Ramos (cell line): ENCODE results near the gene DOHH.

Experiments
- in situ Hi-C: fragments of 300-500 bp; cut with MboI; formaldehyde crosslinking; loops from one replicate; pipeline ENCODE4 v1.14.3; 2022; ENCODE audit warnings: low sequenced_read_pairs; ENCODE audit not compliant: unreplicated experiment

Gene DOHH

DNA sequence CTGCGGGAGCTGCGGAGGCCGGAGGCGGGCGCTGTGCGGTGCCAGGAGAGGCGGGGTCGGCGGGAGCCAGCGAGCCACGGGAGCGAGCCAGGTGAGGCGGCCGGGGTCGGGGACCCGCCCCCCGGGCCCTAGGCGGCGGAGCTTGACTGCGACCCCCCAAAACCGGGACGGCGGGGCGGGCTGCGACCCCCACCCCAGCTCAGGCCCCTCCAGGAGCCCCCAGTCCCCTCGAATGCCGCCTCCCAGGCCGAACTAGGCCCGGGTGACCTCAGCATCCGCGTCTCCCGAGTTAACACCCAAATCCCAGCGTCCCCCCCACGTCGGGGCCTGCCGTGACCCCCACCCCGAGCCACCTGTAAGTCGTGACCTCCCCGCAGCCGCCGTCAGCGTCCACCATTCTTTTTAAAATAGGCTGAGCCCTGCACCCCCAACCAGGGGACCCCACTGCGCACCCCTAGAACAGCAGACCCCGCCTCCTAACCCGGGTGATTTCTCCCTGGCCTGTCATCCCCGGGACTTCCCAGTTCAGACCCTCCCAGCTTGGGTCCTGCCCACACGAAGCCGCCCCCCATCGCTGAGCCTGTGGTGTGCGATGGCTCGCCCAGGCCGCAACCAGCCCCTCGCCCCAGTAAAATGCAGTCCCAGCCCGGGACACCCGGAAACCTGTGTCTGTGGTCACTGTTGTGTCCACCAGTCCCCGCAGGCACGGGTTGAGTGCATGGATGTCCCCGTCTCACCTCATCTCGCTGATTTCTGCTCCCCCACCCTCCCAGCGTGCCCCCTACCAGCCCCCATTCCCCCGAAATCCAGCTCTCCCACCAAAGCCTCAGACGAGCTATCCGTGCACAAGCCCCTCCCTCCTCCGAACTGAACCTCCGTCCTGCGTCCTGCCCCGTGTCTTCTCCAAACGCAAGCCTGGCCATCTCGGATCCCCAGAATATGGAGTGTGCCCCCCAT is 6.2 kb upstream of the DOHH start:
- in situ Hi-C loops = no loop called here

DNA sequence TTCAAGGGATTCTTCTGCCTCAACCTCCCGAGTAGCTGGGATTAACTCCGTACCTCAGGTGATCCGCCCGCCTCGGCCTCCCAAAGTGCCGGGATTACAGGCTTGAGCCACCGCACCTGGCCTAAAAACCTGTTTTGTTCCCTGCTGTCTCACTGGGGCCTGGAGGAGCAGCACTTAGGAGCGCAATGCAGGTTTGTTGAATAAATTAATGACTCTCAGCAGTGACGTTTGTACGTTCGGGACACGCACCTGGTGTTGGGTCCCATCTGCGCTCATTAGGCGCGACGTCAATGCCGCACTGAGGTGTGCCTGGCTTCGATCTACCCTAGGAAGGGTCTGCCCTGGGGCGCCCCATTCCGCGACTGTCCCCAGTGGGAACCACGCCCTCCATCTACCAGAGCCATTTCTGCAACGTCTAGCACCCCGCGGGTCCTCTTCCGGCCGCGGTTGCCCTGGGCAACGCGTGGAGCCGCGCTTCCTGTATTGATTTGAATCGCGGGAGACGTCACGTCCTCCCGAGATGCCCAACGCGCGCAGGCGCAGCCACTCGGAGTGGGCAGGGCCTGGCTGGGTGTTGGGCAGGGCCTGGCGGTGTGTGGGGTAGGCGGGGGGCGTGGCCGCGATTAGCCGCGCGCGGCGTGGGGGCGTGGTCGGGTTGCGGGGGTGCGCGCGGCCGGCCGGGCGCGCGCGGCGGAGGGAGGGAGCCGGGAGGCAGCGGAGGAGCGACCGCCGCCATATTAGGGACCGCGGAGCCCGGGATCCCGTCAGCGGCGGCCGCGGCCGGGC is 5.3 kb upstream of the DOHH start, which contains the start of gene FZR1:
Gene FZR1, plus strand, starts transcription at position 714 of the 786 bp plus-strand sequence. CDS start 16,679 bp downstream, outside the sequence.
- in situ Hi-C loops = no loop called here

DNA sequence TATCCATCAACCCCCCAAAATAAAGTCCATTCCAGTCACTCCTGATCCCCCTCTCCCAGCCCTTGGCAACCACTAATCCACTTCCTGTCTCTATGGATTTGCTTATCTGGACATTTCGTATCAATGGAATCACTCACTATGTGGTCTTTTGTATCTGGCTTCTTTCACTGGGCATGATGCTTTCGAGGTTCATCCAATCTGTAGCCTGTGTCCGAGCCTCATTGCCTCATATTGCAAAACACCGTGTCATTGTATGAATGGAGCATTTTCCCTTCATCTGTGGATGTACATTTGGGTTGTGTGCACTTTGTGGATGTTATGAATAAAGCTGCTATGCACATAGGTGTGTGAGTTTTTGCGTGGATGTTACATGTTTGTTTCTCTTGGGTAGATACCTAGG is 4.3 kb upstream of the DOHH start:
- in situ Hi-C loops = no loop called here

DNA sequence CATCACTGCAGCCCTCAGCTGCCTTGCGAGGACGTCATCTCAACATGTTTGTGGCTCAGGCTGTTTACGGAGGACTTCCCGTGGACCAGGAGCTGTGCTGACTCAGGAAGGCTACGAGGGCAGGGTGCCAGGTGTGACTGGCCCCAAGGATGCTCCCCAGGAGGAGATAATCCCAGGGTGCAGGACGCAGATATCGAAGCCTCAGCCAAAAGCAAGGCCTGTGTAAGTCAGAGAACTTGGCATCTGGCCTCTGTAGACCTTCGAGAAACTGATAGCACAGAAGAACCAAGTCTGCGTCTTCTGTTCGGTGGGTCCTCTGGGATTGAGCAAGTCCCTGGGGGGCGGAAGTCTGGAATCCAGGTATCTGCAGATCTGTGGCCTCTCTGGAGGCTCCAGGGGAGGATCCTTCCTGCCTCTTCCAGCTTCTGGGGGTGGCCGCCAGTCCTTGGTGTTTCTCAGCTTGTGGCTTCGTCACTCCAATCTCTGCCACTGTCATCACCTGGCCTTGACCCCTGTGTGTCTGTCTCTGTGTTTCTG is 2.6 kb upstream of the DOHH start:
- in situ Hi-C loops = no loop called here

DNA sequence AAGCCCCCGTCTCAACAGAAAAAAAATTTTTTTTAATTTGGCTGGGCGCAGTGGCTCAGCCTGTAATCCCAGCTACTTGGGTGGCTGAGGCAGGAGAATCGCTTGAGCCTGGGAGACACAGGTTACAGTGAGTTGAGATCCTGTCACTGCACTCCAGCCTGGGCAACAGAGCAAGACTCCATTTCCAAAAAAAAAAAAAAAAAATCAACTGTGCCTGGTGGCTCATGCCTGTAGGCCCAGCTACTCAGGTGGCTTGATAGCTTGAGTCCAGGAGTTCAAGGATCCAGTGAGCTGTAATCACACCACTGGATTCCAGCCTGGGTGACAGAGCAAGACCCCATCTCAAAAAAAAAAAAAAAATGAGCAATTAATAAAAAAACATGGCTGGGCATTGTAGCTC is 1.3 kb upstream of the DOHH start:
- in situ Hi-C loops = no loop called here

DNA sequence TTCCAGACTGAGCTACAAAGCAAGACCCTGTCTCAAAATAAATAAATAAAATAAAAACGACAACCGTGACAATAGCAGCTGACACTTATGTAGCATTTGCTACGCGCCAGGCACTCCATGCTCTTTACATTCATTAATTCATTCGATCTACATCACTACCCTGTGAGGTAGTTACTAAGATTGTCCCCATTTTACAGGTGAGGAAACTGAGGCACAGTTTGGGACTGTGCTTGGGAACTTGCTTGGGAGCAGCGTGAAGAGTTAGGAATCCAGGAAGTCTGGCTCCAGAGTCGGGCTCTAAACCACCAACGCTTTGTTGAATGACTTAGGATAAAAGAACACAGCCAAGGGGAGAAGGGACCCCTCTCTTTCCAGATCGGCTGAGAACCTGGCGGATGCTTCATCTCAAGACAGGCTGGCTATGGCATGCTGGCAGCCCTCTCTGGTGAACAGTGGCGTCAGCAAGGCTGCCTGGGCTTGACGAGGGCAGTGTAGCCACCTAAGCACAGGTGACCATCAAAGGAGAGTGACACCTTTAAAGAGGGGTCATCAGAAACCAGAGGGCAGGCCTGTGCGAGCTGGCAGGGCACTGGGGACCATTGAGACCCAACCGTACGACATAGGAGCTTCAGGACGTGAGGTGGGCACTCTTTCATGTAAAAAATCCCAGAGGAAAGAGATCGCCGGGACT is 591 bp downstream of the DOHH start:
- in situ Hi-C loops = no loop called here

DNA sequence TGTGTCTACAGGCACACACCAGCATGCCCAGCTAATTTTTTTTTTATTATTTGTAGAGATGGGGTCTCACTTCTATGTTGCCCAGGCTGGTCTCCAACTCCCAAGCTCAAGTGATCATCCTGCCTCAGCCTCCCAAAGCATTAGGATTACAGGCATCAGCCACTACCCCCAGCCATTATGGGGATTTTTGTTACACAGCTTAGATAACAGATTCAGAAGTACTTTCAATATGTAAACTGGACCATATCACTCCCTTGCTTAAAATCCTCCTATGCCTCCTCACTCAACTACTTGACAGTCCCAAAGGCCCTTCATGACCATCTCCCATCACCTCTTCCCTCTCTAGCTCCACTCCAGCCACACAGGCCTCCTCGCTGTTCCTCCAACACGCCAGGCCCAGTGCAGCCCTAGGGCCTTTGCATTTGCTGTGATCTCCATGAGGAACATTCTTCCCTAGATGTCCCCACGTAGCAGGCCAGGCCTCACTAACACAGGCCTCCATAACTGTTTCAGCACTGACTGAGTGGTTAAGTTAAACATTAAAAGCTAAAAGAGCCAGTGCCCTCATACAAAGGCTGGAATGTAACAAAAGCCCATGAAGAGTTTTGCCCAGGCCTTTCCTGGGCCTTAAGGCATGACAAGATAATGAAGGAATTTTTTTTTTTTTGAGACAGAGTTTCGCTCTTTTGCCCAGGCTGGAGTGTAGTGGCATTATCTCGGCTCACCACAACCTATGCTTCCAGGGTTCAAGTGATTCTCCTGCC is 2.5 kb downstream of the DOHH start:
- in situ Hi-C loops = no loop called here

DNA sequence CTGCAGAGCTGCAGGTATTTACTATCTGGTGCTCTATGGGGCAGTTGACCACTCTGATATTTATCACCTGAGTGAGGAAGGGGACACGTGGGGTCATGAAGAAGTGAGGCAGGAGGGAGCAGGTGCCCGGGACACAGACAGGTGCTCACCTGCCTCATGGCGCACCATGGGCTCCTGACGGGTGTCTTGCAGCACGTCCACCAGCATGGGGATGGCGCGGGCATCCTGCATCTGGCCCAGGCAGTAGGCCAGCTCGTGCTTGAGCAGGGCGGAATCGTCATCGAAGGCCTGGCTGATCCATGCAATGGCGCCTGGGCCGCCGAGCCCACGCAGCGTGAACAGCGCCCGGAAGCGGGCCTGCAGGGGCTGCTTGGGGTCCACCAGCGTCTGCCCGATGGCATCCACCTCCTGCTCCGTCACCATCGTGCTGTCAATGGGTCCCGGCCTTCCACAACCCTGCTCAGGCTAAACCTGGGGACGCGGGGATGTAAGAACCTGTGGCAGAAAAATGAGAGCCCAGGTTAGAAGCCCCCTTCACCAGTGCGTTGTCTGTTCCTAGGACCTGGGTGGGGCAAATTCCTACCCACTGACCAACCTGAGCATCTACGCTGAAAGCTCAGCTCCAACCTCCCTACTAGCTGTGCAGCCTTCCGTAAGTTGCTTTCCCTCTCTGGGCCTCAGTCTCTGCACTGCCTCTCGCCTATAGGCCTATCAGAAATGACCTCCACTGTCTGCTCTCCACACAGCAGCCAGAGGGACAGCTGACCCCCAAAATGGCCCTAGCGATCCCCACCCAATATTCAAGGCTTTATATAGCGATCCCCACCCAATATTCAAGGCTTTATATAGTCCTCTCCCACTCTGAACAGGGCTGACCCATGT is 3.8 kb downstream of the DOHH start:
- in situ Hi-C loops = no loop called here

DNA sequence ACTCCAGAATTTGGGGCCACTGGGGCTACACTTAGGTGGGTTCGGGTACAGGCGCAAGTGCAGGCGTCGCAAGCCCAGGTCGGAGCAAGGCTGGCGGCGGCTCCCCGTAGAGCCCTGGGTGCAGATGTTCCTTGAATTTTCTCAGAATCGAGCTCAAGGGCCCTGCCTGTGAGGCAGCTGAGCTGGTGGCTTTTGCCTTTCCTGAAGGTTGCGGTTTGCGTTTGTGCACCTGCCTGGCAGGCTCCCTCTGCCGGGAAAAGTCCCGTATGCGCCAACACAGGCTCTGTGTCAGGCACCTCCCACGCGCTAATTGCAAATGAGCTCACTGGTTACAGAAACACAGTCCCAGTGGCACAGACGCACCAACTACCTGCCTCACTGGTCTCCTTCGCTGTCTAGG is 5.9 kb downstream of the DOHH start:
- in situ Hi-C loops = no loop called here

DNA sequence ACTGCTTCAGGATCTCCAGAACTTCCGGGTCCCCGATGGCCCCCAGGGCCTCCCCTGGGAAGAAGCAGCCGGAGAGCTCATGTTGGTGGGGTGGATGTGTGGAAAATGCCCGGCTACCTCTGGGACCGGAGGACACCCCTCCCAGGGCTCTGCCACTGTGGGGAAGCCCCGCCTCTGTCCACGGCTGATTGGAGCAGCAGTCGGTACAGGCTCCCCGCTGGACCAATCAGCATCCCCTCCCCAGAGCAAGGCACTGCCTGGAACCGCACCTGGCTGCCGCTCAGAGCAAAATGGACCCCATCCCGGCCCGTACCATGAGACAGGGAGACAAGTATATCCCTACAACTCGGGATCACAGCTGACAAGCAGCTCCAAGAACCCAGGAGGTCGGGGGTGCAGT is 6.4 kb downstream of the DOHH start:
- in situ Hi-C loops = no loop called here

DNA sequence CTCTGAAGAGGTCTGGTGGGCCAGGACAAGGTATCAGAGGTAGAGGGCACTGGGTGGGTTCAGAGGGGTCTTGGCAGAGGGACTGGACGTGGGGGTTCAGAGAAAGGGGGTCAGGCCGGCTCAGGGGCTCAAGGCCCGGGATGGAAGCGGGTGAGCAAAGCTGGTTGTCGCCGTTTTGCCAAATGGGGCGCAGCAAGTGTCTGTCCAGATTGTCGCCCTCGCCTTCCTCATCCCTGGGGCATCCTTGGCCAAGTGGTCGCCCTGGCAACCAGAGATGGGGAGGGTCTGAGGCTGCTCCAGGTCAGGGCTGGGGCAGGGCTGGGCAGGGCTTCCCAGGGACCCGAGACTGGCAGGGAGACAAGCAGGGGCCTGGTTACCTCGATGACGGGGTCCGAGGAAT is 6.8 kb downstream of the DOHH start:
- in situ Hi-C loops = no loop called here

DNA sequence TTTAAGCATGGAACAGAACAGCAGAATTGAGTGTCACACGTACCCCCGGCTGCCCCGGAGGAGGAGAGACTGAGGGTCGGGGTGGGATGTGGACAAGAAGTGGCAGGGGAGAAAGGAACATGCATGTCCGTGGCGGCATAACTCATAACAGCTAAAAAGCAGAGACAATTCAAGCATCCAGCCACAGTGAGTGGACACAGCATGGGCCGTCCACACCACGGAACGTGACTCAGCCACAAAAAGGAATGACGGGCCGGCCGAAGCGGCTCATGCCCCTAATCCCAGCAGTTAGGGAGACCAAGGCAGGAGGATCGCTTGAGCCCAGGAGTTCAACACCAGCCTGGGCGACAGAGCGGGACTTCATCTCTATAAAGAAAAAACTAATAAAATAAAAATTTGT is 7.6 kb downstream of the DOHH start:
- in situ Hi-C loops = no loop called here

DNA sequence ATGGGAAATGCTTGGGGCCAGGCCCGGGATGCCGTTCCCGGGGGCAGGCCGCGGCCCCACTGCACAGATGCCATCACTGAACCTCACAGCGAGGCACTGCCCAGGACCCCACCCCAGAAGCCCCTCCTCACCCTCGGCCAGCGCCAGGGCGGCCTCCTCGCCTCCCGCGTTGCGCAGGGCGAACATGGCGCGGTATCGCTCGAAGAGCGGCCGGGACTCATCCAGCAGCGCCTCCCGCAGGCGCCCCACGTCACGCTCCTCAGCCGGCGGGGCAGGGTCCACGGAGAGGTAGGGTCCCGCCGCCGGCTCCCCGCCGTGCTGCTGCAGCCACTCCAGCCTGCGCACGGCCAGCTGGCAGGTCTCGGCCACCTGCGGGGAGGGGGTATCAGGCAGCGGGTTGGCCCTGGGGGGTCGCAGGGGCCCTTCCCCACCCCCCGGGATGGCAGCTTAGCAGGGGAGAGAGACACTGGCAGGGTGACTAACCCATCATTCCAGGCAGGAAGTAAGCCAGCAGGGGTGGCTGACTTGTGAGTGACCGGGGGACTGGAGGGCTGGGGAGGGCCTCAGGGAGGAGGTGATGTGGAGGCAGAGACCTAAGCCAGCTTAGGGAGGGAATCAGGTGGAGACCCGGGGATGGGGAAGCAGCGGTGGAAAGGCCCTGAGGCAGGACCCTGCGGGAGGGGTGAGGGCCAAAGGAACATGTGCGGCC is 8.2 kb downstream of the DOHH start:
- in situ Hi-C loops = no loop called here

DNA sequence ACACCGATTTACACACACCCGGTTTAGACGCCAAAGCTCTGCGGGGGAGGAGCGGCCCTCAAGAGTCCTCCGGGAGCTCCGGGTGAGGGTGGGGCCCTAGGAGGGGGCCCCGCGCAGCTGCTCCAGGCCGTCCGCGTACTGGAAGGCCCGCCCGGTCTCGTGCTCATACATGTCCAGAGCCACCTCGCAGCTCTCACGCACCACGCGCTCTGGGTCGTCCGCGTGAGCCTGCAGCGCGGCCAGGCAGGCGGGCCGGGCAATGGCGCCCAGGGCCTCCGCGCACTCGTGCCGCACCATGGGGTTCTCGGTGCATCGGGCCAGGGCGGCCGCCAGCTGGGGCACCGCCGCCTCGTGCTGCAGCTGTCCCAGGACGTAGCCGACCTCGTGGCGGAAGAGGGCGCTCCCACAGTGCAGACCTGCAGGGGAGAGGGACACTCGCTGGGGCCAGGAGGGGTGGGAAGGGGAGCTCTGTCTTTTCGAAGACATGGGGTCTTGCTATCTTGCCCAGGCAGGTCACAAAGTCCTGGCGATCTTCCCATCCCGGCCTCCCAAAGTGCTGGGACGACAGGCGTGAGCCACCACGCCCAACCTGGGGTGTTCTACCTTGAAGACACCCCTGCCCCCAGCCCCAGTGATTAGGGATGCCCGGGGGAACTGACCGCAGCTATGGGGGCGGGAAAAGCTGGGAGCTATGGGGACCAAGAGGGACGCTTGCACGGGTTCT is 8.9 kb downstream of the DOHH start:
- in situ Hi-C loops = no loop called here

DNA sequence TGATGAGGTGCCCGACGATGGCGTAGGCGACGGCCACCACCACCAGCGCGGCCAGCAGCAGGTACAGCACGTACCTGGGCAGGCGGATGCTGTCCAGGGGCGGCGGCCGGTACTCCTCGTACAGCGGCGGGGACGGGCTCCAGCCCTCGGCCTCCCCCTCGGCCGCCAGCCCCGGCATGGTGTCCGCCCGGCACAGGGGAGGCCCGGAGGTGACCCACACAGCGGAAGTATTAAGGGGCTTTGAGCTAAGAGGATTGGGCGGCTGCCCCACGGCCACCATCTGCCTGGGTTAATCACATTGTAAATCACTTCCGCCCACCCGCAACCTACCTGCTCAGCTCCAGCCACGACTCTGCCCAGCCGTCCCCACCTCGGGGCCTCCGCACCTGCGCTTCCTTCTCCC is 17.2 kb downstream of the DOHH start, which contains the start of gene SMIM44:
Gene SMIM44, minus strand, starts transcription at position 216 of the 403 bp plus-strand sequence. Its CDS starts 38 bp downstream, at position 178.
- in situ Hi-C loops = no loop called here

DNA sequence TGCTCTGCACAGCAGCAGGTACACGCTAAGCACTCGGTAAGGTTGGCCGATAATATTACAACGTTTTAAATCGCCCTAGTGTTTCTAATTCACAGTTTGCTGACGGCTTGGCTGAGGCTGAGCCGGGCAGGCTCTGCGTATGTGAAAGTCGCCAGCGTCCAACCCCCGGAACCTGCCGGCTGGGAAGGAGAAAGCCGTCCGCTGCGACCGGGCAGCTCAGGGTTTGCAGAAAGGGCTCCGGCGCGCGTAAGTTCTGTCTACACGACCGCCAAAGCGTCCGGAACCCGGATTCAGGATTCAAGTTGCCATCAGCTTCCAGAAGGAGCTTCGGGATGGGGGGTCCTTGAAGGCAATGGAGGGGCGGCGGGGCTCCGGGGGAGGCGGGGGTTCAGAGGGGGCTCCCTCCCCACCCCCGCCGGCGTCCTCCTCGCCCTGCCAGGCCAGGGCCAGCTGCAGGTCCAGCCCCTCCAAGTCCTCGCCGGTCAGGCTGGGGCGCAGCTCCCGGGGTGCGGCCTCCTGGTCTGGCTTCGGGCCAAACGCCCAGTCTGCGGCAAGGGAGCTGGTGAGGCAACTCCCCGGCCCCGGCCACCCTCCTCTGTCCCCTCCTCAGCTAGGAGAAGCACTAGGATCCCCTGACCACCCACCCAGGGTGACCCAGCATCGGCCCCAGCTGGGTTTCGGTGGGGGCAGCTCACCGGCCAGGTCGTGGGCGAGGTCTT is 17.8 kb downstream of the DOHH start:
- in situ Hi-C loops = no loop called here
